Measurements from ENCODE around the gene CNTNAP2. TPM values are rescaled to one million over a fixed set of nuclear protein-coding genes. Genes with fewer than 3 reads are reported as not detected.

Gene CNTNAP2
- total and polyA plus RNA-seq, 7 donors = 0.60 to 2.4 (median 1.7) TPM

DNA sequence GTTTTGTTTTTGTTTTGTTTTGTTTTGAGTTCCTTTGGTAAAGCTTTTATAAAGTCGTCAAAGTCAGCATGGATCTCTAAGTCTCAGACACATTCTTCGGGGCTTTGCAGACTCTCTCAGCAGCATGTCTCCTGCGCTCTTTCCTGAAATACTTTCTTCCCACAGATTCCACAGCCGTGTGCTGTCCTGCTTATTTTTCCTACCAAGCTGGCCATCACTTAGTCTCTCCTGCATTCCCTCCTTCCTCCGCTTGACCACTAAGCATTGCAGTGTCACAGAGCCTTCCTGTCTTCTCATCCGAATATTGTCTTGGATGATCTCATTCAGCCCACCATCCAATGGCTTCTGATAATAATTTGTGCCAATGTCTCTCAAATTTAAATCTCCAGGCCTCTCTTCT is 2039.6 kb downstream of the CNTNAP2 start:
- H3K27me3 ChIP-seq = no peaks in the 10 kb centered on the region
- TF ChIP-seq CTCF (IDR thresholded peaks at IDR 0.05) (no peak), EP300 (IDR thresholded peaks at IDR 0.05) (no peak), POLR2A (IDR thresholded peaks at IDR 0.05) (no peak), POLR2AphosphoS5 (IDR thresholded peaks at IDR 0.05) (no peak)
- no peak overlapping the region for H3K27ac ChIP-seq
- no peak for DNase-seq
- H3K9me3 ChIP-seq = no peaks in the 10 kb centered on the region
- H3K4me3 ChIP-seq = no peak overlapping the region
- H3K4me1 ChIP-seq = peaks cover 0 to 15% (median 13%) of the 10 kb centered on the region in 4 donors
- no peaks in the 10 kb centered on the region for H3K36me3 ChIP-seq
- intact Hi-C loops (cut with DNase I) = no loop called here
- WGBS, 2 donors = 87 to 91% methylated on average over 6 of the region's 6 CpGs

GRCh38 chr7:148159331-148159730 is 2042.7 kb downstream of the CNTNAP2 start:
- TF ChIP-seq CTCF (IDR thresholded peaks at IDR 0.05) (no peak), EP300 (IDR thresholded peaks at IDR 0.05) (no peak), POLR2AphosphoS5 (IDR thresholded peaks at IDR 0.05) (no peak), POLR2A (IDR thresholded peaks at IDR 0.05) (no peak)
- Histone ChIP-seq H3K9me3 (no peaks in the 10 kb centered on the region), H3K27ac (no peak overlapping the region), H3K4me1 (peaks cover 0 to 3% (median under 1%) of the 10 kb centered on the region in 4 donors), H3K36me3 (no peaks in the 10 kb centered on the region), H3K27me3 (no peaks in the 10 kb centered on the region), H3K4me3 (no peak overlapping the region)
- DNase-seq = no peak
- WGBS, 2 donors = 74 to 81% methylated on average over 4 of the region's 4 CpGs
- intact Hi-C loops (cut with DNase I) = no loop called here

- no peaks in the 10 kb centered on the region for H3K36me3 ChIP-seq
- intact Hi-C loops (cut with DNase I) = no loop called here
- TF ChIP-seq POLR2A (IDR thresholded peaks at IDR 0.05) = no peak
- no peak for TF ChIP-seq EP300 (IDR thresholded peaks at IDR 0.05)
- no peaks in the 10 kb centered on the region for H3K4me1 ChIP-seq
- no peaks in the 10 kb centered on the region for H3K27me3 ChIP-seq
- WGBS, 2 donors = 85 to 90% methylated on average over 4 of the region's 4 CpGs
- H3K27ac ChIP-seq = no peak overlapping the region
- H3K9me3 ChIP-seq = no peaks in the 10 kb centered on the region
- no peak for DNase-seq
- no peak overlapping the region for H3K4me3 ChIP-seq
These were observed 2045.2 kb downstream of the CNTNAP2 start for GRCh38 chr7:148161776-148162175.

- DNase-seq = no peak
These were observed 2046.2 kb downstream of the CNTNAP2 start for GRCh38 chr7:148162808-148163207.

GRCh38 chr7:148163246-148163645 is 2046.6 kb downstream of the CNTNAP2 start:
- no peak for DNase-seq
- H3K27ac ChIP-seq = no peak overlapping the region

More at GRCh38 chr7:148162808-148163207, 2046.2 kb downstream of the CNTNAP2 start:
- WGBS, 2 donors = 59 to 80% methylated on average over 4 of the region's 4 CpGs
- no peaks in the 10 kb centered on the region for H3K4me1 ChIP-seq
- no peaks in the 10 kb centered on the region for H3K27me3 ChIP-seq
- H3K9me3 ChIP-seq = no peaks in the 10 kb centered on the region
- no peak overlapping the region for H3K27ac ChIP-seq
- no peaks in the 10 kb centered on the region for H3K36me3 ChIP-seq
- TF ChIP-seq CTCF (IDR thresholded peaks at IDR 0.05) (no peak), POLR2AphosphoS5 (IDR thresholded peaks at IDR 0.05) (no peak), EP300 (IDR thresholded peaks at IDR 0.05) (no peak), POLR2A (IDR thresholded peaks at IDR 0.05) (no peak)
- H3K4me3 ChIP-seq = no peak overlapping the region
- intact Hi-C loops (cut with DNase I) = no loop called here

More at GRCh38 chr7:148163246-148163645, 2046.6 kb downstream of the CNTNAP2 start:
- TF ChIP-seq CTCF (IDR thresholded peaks at IDR 0.05) (no peak), EP300 (IDR thresholded peaks at IDR 0.05) (no peak), POLR2AphosphoS5 (IDR thresholded peaks at IDR 0.05) (no peak), POLR2A (IDR thresholded peaks at IDR 0.05) (no peak)
- Histone ChIP-seq H3K4me1 (no peaks in the 10 kb centered on the region), H3K4me3 (no peak overlapping the region), H3K36me3 (no peaks in the 10 kb centered on the region), H3K27me3 (no peaks in the 10 kb centered on the region), H3K9me3 (no peaks in the 10 kb centered on the region)
- WGBS, 2 donors = 61 to 78% methylated on average over 1 of the region's 1 CpG
- intact Hi-C loops (cut with DNase I) = no loop called here
